Measurements from ENCODE around the gene GLIS1. TPM values are rescaled to one million over a fixed set of nuclear protein-coding genes. Genes with fewer than 3 reads are reported as not detected.

The GLIS1 gene
- total and polyA plus RNA-seq, 5 donors from 2014 or later, result not detected

DNA sequence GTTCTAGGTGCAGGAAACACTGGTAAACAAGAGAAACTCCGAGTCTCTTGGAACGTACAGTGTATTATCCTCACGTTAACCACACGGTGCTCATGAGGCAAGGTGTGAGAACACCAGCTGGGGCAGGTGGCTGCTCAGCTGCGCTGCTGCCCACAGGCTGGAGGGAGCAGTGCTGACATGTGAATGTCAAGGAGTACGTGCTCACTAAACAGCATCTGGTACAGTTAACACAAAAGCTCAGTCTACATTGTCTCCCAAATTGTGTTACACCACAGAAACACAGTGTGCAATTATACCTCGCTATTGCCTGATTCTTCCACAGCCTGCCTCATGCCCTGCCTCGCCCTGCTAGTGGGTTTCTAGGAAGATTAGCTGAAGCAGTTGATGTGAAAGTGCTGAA is 138.4 kb downstream of the GLIS1 start:
- H3K36me3 Mint-ChIP-seq, result no peaks in the 10 kb centered on the region
- H3K27ac Mint-ChIP-seq, result peak overlapping the region in 1 of 3 donors; percentile 4

DNA sequence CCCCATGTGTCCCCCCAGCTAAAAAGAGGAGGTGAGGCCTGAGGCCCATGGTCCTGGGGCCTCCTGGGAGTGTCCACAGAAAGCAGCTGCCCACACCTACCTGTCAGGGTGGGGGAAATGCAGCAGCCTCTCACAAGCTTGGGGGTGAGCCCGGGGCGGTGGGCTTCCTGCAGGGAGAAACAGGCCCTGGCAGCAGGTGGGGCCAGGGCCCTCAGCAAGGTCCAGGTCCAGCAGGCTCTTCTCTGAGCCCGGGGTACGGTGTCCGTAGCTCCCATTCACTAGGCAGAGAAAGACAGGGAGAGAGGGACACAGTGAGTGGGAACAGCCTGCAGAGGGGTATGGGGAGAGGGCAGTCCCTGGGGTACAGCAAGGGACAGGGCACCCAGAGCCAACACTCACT is 139.0 kb downstream of the GLIS1 start:
- Histone ChIP-seq H3K27me3 (ENCODE audit: control insufficient read depth, insufficient read depth, low read length) (no peaks in the 10 kb centered on the region), H3K4me1 (ENCODE audit: control insufficient read depth, insufficient read depth, low read length, poor library complexity, severe bottlenecking) (no peaks in the 10 kb centered on the region), H3K36me3 (ENCODE audit: control insufficient read depth, insufficient read depth, low read length) (no peaks in the 10 kb centered on the region), H3K9me3 (ENCODE audit: control insufficient read depth in 2 of 2, low read length in 2 of 2) (no peaks in the 10 kb centered on the region), H3K4me3 (ENCODE audit: low read depth, low read length) (no peak overlapping the region), H3K27ac (ENCODE audit: insufficient read depth, low read length, poor library complexity, severe bottlenecking) (no peak overlapping the region)
- DNase-seq, result no peak
- H3K27ac Mint-ChIP-seq, result peak overlapping the region in 1 of 3 donors; percentile 14
- ATAC-seq (ENCODE audit: low read depth in 2 of 2), result no peak
- H3K4me1 Mint-ChIP-seq, result peaks cover 0 to 3% (median 0%) of the 10 kb centered on the region in 4 donors
- no peaks in the 10 kb centered on the region for H3K36me3 Mint-ChIP-seq
- H3K9me3 Mint-ChIP-seq, result no peaks in the 10 kb centered on the region
- no peak overlapping the region for H3K4me3 Mint-ChIP-seq
- H3K27me3 Mint-ChIP-seq, result no peaks in the 10 kb centered on the region

More for the DNA sequence above, 138.4 kb downstream of the GLIS1 start:
- Histone ChIP-seq H3K27me3 (ENCODE audit: control insufficient read depth, insufficient read depth, low read length) (no peaks in the 10 kb centered on the region), H3K4me3 (ENCODE audit: low read depth, low read length) (no peak overlapping the region), H3K36me3 (ENCODE audit: control insufficient read depth, insufficient read depth, low read length) (no peaks in the 10 kb centered on the region), H3K9me3 (ENCODE audit: control insufficient read depth in 2 of 2, low read length in 2 of 2) (no peaks in the 10 kb centered on the region), H3K4me1 (ENCODE audit: control insufficient read depth, insufficient read depth, low read length, poor library complexity, severe bottlenecking) (no peaks in the 10 kb centered on the region), H3K27ac (ENCODE audit: insufficient read depth, low read length, poor library complexity, severe bottlenecking) (no peak overlapping the region)
- Mint-ChIP-seq H3K27me3 (no peaks in the 10 kb centered on the region), H3K4me1 (peaks cover 0 to 3% (median 0%) of the 10 kb centered on the region in 4 donors), H3K9me3 (no peaks in the 10 kb centered on the region), H3K4me3 (no peak overlapping the region)
- ATAC-seq (ENCODE audit: low read depth in 2 of 2) (no peak), DNase-seq (peak in 1 of 3 donors; percentile 14)

DNA sequence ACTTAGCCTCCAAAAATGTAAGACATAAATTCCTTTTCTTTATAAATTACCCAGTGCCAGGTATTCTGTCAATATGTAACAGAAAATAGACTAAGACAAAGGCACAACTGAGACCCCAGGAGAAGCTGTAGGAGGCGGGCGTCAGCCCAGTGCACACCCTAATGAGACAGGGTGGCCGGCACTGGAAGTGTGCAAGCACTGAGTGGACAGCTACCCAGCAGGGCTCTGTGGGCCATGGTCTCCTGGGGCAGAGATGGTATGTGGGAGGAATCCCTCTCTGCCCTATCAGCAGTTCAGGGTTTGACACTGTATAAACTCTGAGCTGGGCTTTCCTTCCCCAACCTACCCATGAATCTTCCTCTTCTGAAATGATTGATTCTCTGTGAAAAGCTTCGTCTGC is 139.5 kb downstream of the GLIS1 start:
- H3K9me3 ChIP-seq (ENCODE audit: control insufficient read depth in 2 of 2, low read length in 2 of 2), result no peaks in the 10 kb centered on the region
- peak overlapping the region in 1 of 3 donors; percentile 14 for H3K27ac Mint-ChIP-seq
- no peak overlapping the region for H3K27ac ChIP-seq (ENCODE audit: insufficient read depth, low read length, poor library complexity, severe bottlenecking)
- DNase-seq, result no peak
- no peak overlapping the region for H3K4me3 Mint-ChIP-seq
- H3K27me3 Mint-ChIP-seq, result no peaks in the 10 kb centered on the region
- no peaks in the 10 kb centered on the region for H3K9me3 Mint-ChIP-seq
- H3K27me3 ChIP-seq (ENCODE audit: control insufficient read depth, insufficient read depth, low read length), result no peaks in the 10 kb centered on the region
- no peak for ATAC-seq (ENCODE audit: low read depth in 2 of 2)
- H3K4me1 Mint-ChIP-seq, result peaks cover 0 to 3% (median 0%) of the 10 kb centered on the region in 4 donors
- no peaks in the 10 kb centered on the region for H3K36me3 Mint-ChIP-seq
- no peak overlapping the region for H3K4me3 ChIP-seq (ENCODE audit: low read depth, low read length)
- no peaks in the 10 kb centered on the region for H3K36me3 ChIP-seq (ENCODE audit: control insufficient read depth, insufficient read depth, low read length)
- no peaks in the 10 kb centered on the region for H3K4me1 ChIP-seq (ENCODE audit: control insufficient read depth, insufficient read depth, low read length, poor library complexity, severe bottlenecking)

DNA sequence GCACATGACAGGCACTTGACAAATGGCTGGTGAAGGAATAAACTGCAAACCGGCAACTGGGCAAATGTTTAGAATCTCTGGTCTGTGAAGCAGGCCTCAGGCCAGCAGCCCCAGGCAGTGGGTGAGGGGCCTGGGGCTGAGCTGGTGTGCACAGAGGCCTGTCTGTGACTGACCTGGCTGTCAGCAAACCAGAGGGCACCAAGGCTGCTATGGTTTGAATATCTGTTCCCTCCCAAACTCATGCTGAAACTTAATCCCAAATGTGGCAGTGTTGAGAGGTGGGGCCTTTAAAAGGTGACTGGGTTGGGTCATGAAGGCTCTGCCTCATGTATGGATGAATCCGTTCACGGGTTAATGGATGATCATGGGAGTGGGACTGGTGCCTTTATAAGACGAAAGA is 140.0 kb downstream of the GLIS1 start:
- Histone ChIP-seq H3K27me3 (ENCODE audit: control insufficient read depth, insufficient read depth, low read length) (no peaks in the 10 kb centered on the region), H3K9me3 (ENCODE audit: control insufficient read depth in 2 of 2, low read length in 2 of 2) (no peaks in the 10 kb centered on the region), H3K4me3 (ENCODE audit: low read depth, low read length) (no peak overlapping the region), H3K36me3 (ENCODE audit: control insufficient read depth, insufficient read depth, low read length) (no peaks in the 10 kb centered on the region), H3K27ac (ENCODE audit: insufficient read depth, low read length, poor library complexity, severe bottlenecking) (no peak overlapping the region), H3K4me1 (ENCODE audit: control insufficient read depth, insufficient read depth, low read length, poor library complexity, severe bottlenecking) (no peaks in the 10 kb centered on the region)
- Mint-ChIP-seq H3K4me1 (peaks cover 0 to 3% (median 0%) of the 10 kb centered on the region in 4 donors), H3K27me3 (no peaks in the 10 kb centered on the region), H3K4me3 (no peak overlapping the region), H3K27ac (no peak overlapping the region), H3K36me3 (no peaks in the 10 kb centered on the region), H3K9me3 (no peaks in the 10 kb centered on the region)
- ATAC-seq (ENCODE audit: low read depth in 2 of 2), result no peak
- no peak for DNase-seq

DNA sequence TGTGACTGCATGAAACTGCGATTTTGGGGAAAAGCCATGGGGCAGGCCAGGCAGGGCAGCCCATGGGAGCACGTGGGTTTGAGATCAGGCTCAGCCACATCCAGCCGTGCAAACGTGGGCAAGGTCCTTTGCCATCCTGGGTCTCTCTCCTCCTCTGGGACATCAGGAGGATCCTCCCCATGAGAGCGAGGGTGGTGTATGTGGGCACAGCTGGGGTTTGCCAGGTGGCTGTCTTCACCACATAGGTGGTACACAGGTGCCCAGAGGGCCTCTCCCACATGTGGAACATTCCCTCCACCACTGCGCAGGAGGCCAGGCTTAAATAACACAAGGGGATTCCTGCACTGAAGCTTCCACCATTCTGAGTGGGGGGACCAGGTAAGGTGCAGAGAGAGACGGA is 143.1 kb downstream of the GLIS1 start:
- H3K4me1 ChIP-seq (ENCODE audit: control insufficient read depth, insufficient read depth, low read length, poor library complexity, severe bottlenecking), result no peaks in the 10 kb centered on the region
- Mint-ChIP-seq H3K27ac (no peak overlapping the region), H3K9me3 (no peaks in the 10 kb centered on the region), H3K36me3 (no peaks in the 10 kb centered on the region), H3K4me3 (no peak overlapping the region), H3K27me3 (no peaks in the 10 kb centered on the region), H3K4me1 (peaks cover 0 to 6% (median 0%) of the 10 kb centered on the region in 4 donors)
- ATAC-seq (ENCODE audit: low read depth in 2 of 2) (no peak), DNase-seq (no peak)
- H3K9me3 ChIP-seq (ENCODE audit: control insufficient read depth in 2 of 2, low read length in 2 of 2), result no peaks in the 10 kb centered on the region
- no peak overlapping the region for H3K4me3 ChIP-seq (ENCODE audit: low read depth, low read length)
- H3K36me3 ChIP-seq (ENCODE audit: control insufficient read depth, insufficient read depth, low read length), result no peaks in the 10 kb centered on the region
- no peaks in the 10 kb centered on the region for H3K27me3 ChIP-seq (ENCODE audit: control insufficient read depth, insufficient read depth, low read length)
- H3K27ac ChIP-seq (ENCODE audit: insufficient read depth, low read length, poor library complexity, severe bottlenecking), result no peak overlapping the region

DNA sequence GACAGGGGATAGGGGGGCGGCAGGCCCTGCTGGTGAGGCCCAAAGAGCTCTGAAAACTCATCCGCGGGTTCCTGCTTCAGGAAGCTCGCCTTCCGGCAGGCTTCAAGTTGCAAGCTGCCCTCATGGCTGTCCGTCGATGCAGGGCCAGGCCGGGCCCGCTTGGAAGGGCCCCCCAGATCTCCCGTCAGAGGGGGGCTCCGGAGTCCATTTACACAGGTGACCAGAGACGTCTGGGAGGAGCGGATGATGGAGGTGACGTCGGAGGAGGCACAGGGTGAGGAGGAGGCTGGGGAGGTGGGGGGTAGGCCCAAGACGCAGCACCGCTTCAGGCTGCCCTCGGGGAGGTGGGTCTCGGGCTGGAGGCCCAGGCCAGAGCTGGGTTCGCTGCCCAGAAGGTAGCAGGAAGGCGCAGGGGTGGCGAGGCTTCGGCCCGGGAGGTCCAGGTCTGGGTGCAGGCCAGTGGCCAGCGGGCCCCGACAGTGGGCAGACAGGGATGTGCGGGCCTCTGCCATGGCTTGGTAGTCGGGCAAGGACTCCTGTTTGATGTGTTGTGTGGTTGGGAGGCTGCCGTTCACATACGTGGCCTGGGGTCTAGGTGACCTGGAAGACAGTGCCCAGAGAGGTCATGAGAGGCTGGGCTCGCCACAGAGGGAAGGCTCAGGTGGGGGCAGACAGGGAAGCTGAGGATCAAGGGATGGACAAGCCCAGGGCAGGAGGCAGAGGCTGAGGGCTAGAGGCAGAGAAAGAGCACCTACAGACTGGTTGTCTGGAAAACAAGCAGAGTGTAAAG is 144.4 kb downstream of the GLIS1 start:
- Mint-ChIP-seq H3K36me3 (no peaks in the 10 kb centered on the region), H3K27ac (no peak overlapping the region), H3K4me3 (no peak overlapping the region), H3K27me3 (no peaks in the 10 kb centered on the region), H3K4me1 (peaks cover 0 to 3% (median 0%) of the 10 kb centered on the region in 4 donors), H3K9me3 (no peaks in the 10 kb centered on the region)
- Histone ChIP-seq H3K36me3 (ENCODE audit: control insufficient read depth, insufficient read depth, low read length) (no peaks in the 10 kb centered on the region), H3K4me1 (ENCODE audit: control insufficient read depth, insufficient read depth, low read length, poor library complexity, severe bottlenecking) (no peaks in the 10 kb centered on the region), H3K4me3 (ENCODE audit: low read depth, low read length) (no peak overlapping the region), H3K27me3 (ENCODE audit: control insufficient read depth, insufficient read depth, low read length) (no peaks in the 10 kb centered on the region), H3K27ac (ENCODE audit: insufficient read depth, low read length, poor library complexity, severe bottlenecking) (no peak overlapping the region), H3K9me3 (ENCODE audit: control insufficient read depth in 2 of 2, low read length in 2 of 2) (no peaks in the 10 kb centered on the region)
- ATAC-seq (ENCODE audit: low read depth in 2 of 2) (no peak), DNase-seq (no peak)

DNA sequence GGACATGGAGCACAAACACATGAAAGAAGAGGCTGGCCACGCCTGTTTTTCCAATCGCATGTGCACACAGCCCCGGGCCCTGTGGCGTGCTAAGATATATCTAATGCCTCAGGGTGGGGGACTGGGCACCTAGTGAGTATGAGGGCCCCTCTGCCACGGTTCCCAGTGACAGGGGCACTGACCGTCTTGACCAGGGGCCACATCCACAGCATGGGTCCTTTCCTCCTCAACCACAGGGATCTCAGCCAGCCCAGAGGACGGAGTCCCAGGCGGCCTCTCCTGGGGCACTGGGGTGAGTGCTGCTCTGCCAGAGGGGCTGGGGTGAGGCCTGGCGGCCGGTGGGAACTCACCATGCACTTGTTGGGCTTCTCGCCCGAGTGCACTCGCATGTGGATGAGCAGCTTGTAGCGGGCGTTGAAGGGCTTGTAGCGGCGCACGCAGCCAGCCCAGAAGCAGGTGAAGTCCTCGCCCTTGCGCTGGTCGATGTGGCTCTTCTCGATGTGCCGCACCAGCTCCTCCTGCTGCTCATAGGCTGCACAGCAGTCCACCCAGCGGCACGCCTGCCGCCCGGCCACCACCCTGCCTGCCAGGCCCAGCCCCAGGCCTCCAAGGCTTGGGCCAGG is 145.1 kb downstream of the GLIS1 start:
- Histone ChIP-seq H3K4me1 (ENCODE audit: control insufficient read depth, insufficient read depth, low read length, poor library complexity, severe bottlenecking) (no peaks in the 10 kb centered on the region), H3K27me3 (ENCODE audit: control insufficient read depth, insufficient read depth, low read length) (no peaks in the 10 kb centered on the region), H3K27ac (ENCODE audit: insufficient read depth, low read length, poor library complexity, severe bottlenecking) (no peak overlapping the region), H3K4me3 (ENCODE audit: low read depth, low read length) (no peak overlapping the region), H3K9me3 (ENCODE audit: control insufficient read depth in 2 of 2, low read length in 2 of 2) (no peaks in the 10 kb centered on the region), H3K36me3 (ENCODE audit: control insufficient read depth, insufficient read depth, low read length) (no peaks in the 10 kb centered on the region)
- H3K27me3 Mint-ChIP-seq, result no peaks in the 10 kb centered on the region
- H3K9me3 Mint-ChIP-seq, result peaks cover 0 to 2% (median 0%) of the 10 kb centered on the region in 7 donors
- no peak for DNase-seq
- no peak overlapping the region for H3K4me3 Mint-ChIP-seq
- no peak for ATAC-seq (ENCODE audit: low read depth in 2 of 2)
- H3K27ac Mint-ChIP-seq, result no peak overlapping the region
- no peaks in the 10 kb centered on the region for H3K36me3 Mint-ChIP-seq
- peaks cover 0 to 3% (median 0%) of the 10 kb centered on the region in 4 donors for H3K4me1 Mint-ChIP-seq
